NCI-H2029 treated with DMSO at 0.1 percent for 48 hours (cell line): Measurements from ENCODE around the gene CDC42SE2.

ENCODE experiments used
- DNase-seq: peaks from one replicate; lab custom pipeline; 2025; lab: John Stamatoyannopoulos, UW

Gene CDC42SE2

GRCh38 chr5:131441184-131441583, 177.3 kb downstream of the CDC42SE2 start:
- no peak for DNase-seq
